SJSA1 (cell line): ENCODE data around the gene DBN1. TPM values are rescaled to one million over a fixed set of nuclear protein-coding genes. Genes with fewer than 3 reads are reported as not detected.

ENCODE experiments used
- DNase-seq, 2 experiments: peaks; one replicate each; pipeline ENCODE4 v3.0.0-alpha.2; 2015 to 2020; ENCODE audit warnings: low spot score in 2 of 2, low read depth in 1 of 2
- H3K27ac ChIP-seq: fragments of 250-450 bp; sonication (Bioruptor Pico); 2 replicates; pipeline ENCODE4 v1.5.1; 2020; ENCODE audit warnings: mild to moderate bottlenecking, moderate library complexity
- H3K27me3 ChIP-seq: fragments of 250-450 bp; sonication (Bioruptor Pico); replicated peaks from 2 replicates; pipeline ENCODE4 v1.5.1; 2020; ENCODE audit warnings: mild to moderate bottlenecking, moderate library complexity
- H3K36me3 ChIP-seq: fragments of 250-450 bp; sonication (Bioruptor Pico); 2 replicates; pipeline ENCODE4 v1.5.1; 2020; ENCODE audit warnings: mild to moderate bottlenecking
- H3K4me1 ChIP-seq: fragments of 250-450 bp; sonication (Bioruptor Pico); replicated peaks from 2 replicates; pipeline ENCODE4 v1.6.1; 2021; ENCODE audit warnings: mild to moderate bottlenecking
- H3K4me3 ChIP-seq: fragments of 250-450 bp; sonication (Bioruptor Pico); 2 replicates; pipeline ENCODE4 v1.5.1; 2020; ENCODE audit warnings: mild to moderate bottlenecking
- H3K9me3 ChIP-seq: fragments of 250-450 bp; sonication (Bioruptor Pico); replicated peaks from 2 replicates; pipeline ENCODE4 v1.5.1; 2020; ENCODE audit warnings: mild to moderate bottlenecking
- total RNA-seq: library from RNA; depleted of rRNA; stranded (reverse); fragments of >200 nt; shearing (Covaris generic); gene quantifications from 2 replicates; pipeline ENCODE4 v1.2.3, GENCODE V29; 2014

The DBN1 gene
- total RNA-seq, 1 experiment from 2014 or later, result 147 TPM

DNA sequence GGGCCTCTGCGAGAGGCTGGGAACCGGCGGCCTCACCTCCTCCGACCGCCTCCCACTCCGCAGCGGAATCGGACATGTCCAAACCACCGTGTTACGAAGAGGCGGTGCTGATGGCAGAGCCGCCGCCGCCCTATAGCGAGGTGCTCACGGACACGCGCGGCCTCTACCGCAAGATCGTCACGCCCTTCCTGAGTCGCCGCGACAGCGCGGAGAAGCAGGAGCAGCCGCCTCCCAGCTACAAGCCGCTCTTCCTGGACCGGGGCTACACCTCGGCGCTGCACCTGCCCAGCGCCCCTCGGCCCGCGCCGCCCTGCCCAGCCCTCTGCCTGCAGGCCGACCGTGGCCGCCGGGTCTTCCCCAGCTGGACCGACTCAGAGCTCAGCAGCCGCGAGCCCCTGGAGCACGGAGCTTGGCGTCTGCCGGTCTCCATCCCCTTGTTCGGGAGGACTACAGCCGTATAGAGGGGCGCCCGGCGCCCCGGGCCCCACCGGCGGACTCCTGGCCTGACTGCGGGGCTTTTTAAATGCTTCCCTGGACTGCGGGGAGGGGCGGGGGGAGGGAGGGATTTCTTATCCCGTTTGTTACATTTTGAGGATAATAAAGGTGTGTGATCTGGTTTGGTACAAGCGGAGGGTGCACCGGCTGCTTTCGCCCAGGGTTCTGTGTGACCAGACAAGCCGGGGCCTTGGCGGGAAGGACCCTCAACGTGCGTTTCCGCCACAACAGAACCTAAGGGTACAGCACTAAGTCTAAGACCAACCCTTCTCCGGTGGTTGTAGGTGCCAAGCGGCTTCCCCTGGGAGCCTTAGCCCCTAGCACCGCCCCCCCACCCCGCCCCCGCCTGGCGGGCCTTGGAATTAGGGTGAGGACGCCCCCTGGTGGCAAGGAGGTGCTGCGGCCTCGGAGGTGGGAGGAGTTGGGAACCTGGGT is 17.5 kb downstream of the DBN1 start:
- Histone ChIP-seq H3K27me3 (no peaks in the 10 kb centered on the region), H3K4me1 (peaks cover 27% of the 10 kb centered on the region), H3K36me3 (peaks cover 47% of the 10 kb centered on the region), H3K4me3 (peak overlapping the region; percentile 52), H3K9me3 (peaks cover 2% of the 10 kb centered on the region; the same call in 1 of the 2 replicates), H3K27ac (no peak overlapping the region)
- peak; percentile 77 to 96 for DNase-seq

DNA sequence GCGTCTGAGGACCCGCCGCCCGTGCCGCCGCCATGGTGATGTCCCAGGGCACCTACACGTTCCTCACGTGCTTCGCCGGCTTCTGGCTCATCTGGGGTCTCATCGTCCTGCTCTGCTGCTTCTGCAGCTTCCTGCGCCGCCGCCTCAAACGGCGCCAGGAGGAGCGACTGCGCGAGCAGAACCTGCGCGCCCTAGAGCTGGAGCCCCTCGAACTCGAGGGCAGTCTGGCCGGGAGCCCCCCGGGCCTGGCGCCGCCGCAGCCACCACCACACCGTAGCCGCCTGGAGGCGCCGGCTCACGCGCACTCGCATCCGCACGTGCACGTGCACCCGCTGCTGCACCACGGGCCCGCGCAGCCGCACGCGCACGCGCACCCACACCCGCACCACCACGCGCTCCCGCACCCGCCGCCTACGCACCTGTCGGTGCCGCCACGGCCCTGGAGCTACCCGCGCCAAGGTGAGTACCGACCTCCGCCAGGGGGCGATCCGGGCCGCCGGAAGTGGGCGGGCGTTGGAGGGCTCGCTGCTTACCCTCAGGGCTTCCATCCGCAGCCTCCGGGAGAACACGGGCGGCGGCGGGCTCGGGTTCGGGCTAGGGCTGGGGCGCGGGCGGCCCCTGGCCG is 18.3 kb downstream of the DBN1 start:
- peaks cover 27% of the 10 kb centered on the region for H3K4me1 ChIP-seq
- peaks cover 2% of the 10 kb centered on the region; the same call in 1 of the 2 replicates for H3K9me3 ChIP-seq
- peaks cover 40% of the 10 kb centered on the region for H3K36me3 ChIP-seq
- peak overlapping the region; percentile 16; the same call in 1 of the 2 replicates for H3K27ac ChIP-seq
- DNase-seq, result peak; percentile 84 to 87
- peak overlapping the region; percentile 52 for H3K4me3 ChIP-seq
- H3K27me3 ChIP-seq, result no peaks in the 10 kb centered on the region

GRCh38 chr5:177454397-177455035 is 18.9 kb downstream of the DBN1 start:
- Histone ChIP-seq H3K36me3 (peaks cover 34% of the 10 kb centered on the region), H3K4me1 (peaks cover 27% of the 10 kb centered on the region), H3K27me3 (no peaks in the 10 kb centered on the region), H3K9me3 (peaks cover 2% of the 10 kb centered on the region; the same call in 1 of the 2 replicates), H3K4me3 (peak overlapping the region; percentile 52), H3K27ac (peak overlapping the region; percentile 16; the same call in 1 of the 2 replicates)
- peak; percentile 94 to 96 for DNase-seq

DNA sequence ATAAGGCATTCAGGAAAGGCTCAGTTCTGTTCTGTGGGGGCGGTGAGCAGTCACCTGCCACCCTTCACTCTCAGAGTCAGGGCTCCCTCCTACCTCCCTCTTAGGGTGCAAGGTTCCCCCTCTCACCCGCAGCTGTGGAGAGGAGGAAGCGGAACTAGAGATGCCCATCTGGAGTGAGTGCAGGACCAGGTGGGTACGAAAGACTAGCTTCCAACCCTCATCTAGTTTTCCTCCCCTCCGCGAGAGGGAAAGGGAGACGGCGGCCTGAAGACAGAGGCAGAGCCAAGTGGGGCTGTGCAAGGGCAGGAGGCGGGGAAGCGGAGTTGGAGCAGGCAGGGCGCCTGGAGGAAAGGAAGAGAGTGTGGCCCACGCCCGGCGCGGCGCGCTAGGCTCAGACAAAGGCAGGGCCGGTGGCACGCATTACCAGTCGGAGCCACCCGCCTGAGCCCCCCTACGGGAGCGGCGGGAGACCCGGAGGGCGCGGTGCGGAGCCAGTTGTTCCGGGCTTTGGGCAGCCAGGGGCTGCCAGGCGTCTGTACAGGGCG is 19.5 kb downstream of the DBN1 start:
- Histone ChIP-seq H3K9me3 (peaks cover 2% of the 10 kb centered on the region; the same call in 1 of the 2 replicates), H3K4me1 (peaks cover 27% of the 10 kb centered on the region), H3K36me3 (peaks cover 28% of the 10 kb centered on the region), H3K27ac (no peak overlapping the region), H3K4me3 (peak overlapping the region; percentile 52), H3K27me3 (no peaks in the 10 kb centered on the region)
- no peak for DNase-seq

DNA sequence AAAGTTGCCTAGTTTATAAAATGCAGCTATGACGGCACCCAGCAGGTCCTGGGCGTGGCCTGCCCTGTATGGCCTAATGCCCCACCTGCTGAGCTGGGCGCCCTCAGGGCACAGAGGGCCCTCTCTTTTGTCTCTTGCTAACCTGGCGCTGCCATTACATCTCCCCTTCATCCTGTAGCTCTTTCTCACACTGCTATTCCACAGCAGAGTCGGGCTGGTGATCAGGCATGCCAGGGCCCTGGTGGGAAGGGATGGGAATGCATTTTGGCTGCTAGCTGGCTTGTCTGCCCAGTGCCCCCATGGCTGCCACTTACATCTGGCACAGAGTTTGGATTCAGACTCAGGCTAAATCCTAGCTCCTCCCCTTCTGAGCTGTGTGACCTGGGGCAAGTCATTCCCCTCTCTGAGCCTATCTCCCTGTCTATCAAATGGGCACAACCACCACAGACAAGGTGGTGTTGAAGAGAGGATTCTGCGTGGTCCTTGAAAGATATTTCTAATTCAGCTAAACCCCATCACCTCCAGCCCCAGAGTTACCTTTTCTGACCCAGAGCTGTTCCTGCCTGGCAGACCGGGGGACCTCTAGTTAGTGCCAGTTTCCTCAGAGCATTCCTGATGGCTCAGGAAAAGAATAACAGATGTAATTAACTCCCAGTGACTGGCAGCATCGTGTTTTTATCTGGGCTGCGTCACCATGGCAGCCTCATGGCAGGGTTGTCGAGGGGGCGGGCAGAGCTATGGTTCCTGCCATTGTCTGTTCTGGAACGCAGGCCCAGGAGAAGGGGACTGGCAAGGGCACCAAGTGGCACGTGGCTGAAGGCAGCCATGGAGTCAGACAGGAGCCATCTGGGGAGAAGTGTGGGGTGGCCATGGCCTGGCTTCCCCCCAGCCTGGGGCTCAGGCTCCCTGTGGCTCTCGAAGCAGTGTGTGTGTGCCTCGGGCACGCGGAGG is 20.5 kb downstream of the DBN1 start:
- Histone ChIP-seq H3K27me3 (no peaks in the 10 kb centered on the region), H3K9me3 (peaks cover 2% of the 10 kb centered on the region; the same call in 1 of the 2 replicates), H3K27ac (no peak overlapping the region), H3K4me3 (no peak overlapping the region), H3K36me3 (peaks cover 19% of the 10 kb centered on the region), H3K4me1 (peaks cover 32% of the 10 kb centered on the region)
- no peak for DNase-seq

DNA sequence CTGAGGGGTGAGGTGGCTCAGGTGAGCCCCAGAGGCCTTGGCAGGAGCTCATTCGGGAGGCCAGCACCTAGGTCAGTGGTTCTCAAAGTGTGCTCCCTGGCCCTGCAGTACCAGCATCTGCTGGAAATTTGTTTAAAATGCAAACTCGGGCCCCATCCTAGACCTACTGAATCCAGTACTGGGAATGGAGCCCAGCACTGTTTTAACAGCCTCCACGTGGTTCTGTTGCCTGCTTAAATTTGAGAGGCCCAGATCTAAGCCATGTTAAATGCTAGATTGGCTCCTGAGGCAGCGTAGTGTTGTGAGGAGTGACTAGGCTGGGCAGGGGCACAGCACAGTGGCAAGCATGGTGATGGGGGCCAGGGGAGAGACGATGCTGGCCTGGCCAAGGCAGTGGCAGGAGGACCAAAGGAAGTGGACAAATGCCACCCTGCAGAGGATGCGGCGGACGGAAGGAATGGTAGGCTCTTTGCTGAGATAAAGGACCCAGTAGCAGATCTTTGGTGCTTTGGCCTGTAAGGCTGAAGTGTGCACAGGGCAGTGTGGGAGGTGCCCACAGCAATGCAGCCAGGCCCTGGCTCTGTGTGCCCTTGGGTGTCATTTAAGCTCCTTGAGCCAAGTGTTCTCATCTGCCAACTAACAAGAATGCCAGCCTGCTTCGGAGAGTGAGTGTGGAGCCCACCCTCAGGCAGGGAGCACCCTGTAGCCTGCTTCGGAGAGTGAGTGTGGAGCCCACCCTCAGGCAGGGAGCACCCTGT is 22.6 kb downstream of the DBN1 start:
- H3K27me3 ChIP-seq, result 0 out of 2 replicates have a peak, but pooled peaks cover 5% of the 10 kb centered on the region
- peaks cover 12% of the 10 kb centered on the region for H3K36me3 ChIP-seq
- no peak overlapping the region for H3K27ac ChIP-seq
- no peak overlapping the region for H3K4me3 ChIP-seq
- H3K9me3 ChIP-seq, result peaks cover 8% of the 10 kb centered on the region
- H3K4me1 ChIP-seq, result peaks cover 48% of the 10 kb centered on the region
- DNase-seq, result no peak

DNA sequence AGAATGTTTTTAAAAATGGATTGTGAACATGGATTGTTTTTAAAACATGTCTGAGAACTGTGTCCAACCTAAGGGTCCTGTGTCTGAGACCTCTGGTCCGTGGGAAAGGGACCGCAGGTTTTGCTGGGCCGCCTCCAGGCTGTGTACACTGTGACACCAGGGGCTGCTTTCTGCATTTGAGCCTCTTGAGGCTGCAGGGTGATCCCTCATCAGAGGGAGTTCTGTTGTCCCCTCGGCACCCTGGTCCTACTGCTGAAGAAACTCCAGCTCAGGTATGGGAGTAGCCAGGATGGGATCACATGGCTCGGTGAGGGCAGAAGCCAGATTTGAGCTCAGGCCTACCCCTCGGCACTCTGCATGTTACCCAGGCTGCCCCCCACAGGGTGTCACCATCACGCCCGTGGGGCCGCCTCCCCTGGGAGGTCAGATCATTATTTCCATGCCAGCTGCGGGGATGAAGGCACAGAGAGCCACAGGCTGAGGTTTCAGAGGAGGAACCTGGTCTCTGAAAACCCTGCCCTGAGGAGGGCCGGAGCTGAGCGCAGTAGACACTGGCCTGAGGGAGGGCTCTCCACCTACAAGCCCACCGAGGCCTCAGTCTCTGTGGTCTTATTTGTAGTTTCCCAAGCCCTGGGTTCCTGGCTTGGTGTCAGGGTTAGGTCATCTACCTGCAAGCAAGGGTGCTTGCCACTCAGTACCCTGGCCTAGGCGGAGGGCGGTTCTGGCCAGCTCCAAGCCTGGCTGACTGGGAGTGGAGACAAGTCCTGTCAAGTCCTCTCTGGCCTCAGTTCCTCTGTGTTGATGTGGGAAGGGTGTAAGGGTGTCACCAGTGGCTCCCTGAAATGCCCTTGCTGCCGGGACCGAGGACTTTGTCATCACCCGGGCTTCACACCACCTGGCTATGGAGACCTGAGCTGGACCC is 24.0 kb downstream of the DBN1 start:
- no peak for DNase-seq
- Histone ChIP-seq H3K4me3 (no peak overlapping the region), H3K27ac (no peak overlapping the region), H3K9me3 (peaks cover 6% of the 10 kb centered on the region; the same call in 1 of the 2 replicates), H3K36me3 (peaks cover 6% of the 10 kb centered on the region; the same call in 1 of the 2 replicates), H3K27me3 (0 out of 2 replicates have a peak, but pooled peaks cover 9% of the 10 kb centered on the region), H3K4me1 (peaks cover 34% of the 10 kb centered on the region)

DNA sequence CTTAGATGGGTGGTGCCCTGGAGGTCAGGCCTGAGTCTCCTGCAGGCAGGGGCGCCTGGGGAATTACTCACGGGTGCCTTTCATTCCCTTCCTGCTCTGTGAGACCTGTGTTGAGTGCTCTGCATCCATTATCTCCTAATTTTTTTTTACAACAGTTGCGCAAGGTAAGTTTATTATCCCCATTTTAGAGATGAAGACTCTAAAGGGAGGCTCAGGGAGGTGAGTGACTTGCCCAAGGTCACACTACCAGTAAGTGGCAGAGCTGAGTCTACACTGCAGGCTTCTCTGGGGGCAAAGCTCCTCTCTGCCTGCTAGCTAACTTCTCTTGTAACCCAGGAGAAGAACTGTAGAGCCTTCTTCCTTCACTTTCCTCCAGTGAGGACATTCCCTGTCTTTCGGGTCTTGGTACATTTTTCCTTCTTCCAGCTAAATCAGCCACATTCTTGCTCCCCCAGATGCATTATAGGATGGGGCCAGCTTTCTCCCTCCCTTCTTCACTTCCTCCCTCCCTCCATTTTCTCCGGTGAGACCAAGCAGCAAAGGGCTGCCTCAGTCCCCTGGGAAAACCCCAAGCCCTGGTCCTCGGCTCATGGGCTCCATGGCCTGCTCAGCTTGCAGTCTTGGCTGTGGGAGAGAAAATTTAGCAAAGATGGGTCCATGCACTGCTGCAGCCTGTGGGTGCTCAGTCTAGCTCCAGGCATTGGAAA is 25.0 kb downstream of the DBN1 start:
- H3K27ac ChIP-seq, result no peak overlapping the region
- peaks cover 26% of the 10 kb centered on the region for H3K4me1 ChIP-seq
- no peak for DNase-seq
- H3K9me3 ChIP-seq, result peaks cover 6% of the 10 kb centered on the region; the same call in 1 of the 2 replicates
- H3K27me3 ChIP-seq, result 0 out of 2 replicates have a peak, but pooled peaks cover 9% of the 10 kb centered on the region
- H3K36me3 ChIP-seq, result peaks cover 10% of the 10 kb centered on the region; the same call in 1 of the 2 replicates
- H3K4me3 ChIP-seq, result no peak overlapping the region

- Histone ChIP-seq H3K4me1 (peaks cover 26% of the 10 kb centered on the region), H3K27ac (no peak overlapping the region), H3K4me3 (peak overlapping the region; percentile 8), H3K27me3 (0 out of 2 replicates have a peak, but pooled peaks cover 9% of the 10 kb centered on the region), H3K9me3 (peaks cover 6% of the 10 kb centered on the region; the same call in 1 of the 2 replicates), H3K36me3 (peaks cover 15% of the 10 kb centered on the region; the same call in 1 of the 2 replicates)
- DNase-seq, result peak; percentile 92 to 94
These were observed 25.7 kb downstream of the DBN1 start for GRCh38 chr5:177447611-177448243.

- Histone ChIP-seq H3K4me1 (peaks cover 26% of the 10 kb centered on the region), H3K27me3 (0 out of 2 replicates have a peak, but pooled peaks cover 9% of the 10 kb centered on the region), H3K4me3 (peak overlapping the region; percentile 85), H3K36me3 (peaks cover 19% of the 10 kb centered on the region), H3K27ac (peak overlapping the region; percentile 27; the same call in 1 of the 2 replicates), H3K9me3 (peaks cover 6% of the 10 kb centered on the region; the same call in 1 of the 2 replicates)
- DNase-seq, result no peak
These were observed 26.3 kb downstream of the DBN1 start for GRCh38 chr5:177447066-177447610.
